Measurements from ENCODE around the gene TCEAL1.
"Not testable (repeated sequence)": the region's sequence is repeated elsewhere in the genome, so short reads cannot be mapped to it uniquely, and the experiment has no call there.

TCEAL1 gene

GRCh38 chrX:103647630-103648029 is 18.9 kb downstream of the TCEAL1 start:
- H2AFZ ChIP-seq (ENCODE audit: low read depth, low read length), result no peak overlapping the region

GRCh38 chrX:103651151-103651773 is 22.5 kb downstream of the TCEAL1 start:
- H3K4me3 ChIP-seq (ENCODE audit: low read depth in 1 of 2, low read length in 2 of 2), result no peak overlapping the region
- H2AFZ ChIP-seq (ENCODE audit: low read depth, low read length), result no peak overlapping the region
- H3K27me3 ChIP-seq (ENCODE audit: insufficient read depth, low read length, poor library complexity), result no peaks in the 10 kb centered on the region
- H3K79me2 ChIP-seq (ENCODE audit: insufficient read depth, low read length), result no peaks in the 10 kb centered on the region
- H3K36me3 ChIP-seq (ENCODE audit: insufficient read depth, low read length), result no peaks in the 10 kb centered on the region
- TF ChIP-seq EZH2 (IDR thresholded peaks at IDR 0.05; ENCODE audit: borderline replicate concordance, low read depth, low read length, severe bottlenecking), result no peak
- TF ChIP-seq CTCF (IDR thresholded peaks at IDR 0.05; ENCODE audit: borderline replicate concordance, extremely low read depth, low read length, poor library complexity, severe bottlenecking), result no peak
- H3K4me2 ChIP-seq (ENCODE audit: insufficient read depth, low read length), result no peak overlapping the region
- no peaks in the 10 kb centered on the region for H3K4me1 ChIP-seq (ENCODE audit: insufficient read depth, low read length)
- no peak overlapping the region for H3K9ac ChIP-seq (ENCODE audit: low read depth, low read length)
- DNase-seq (no peak), ATAC-seq (ENCODE audit: insufficient read depth, low read depth) (no peak)
- H3K27ac ChIP-seq (ENCODE audit: low read length), result no peak overlapping the region
- no peaks in the 10 kb centered on the region for H3K9me3 ChIP-seq (ENCODE audit: insufficient read depth, low read length, severe bottlenecking)
- no peaks in the 10 kb centered on the region for H4K20me1 ChIP-seq (ENCODE audit: insufficient read depth, low read length)

More at GRCh38 chrX:103647630-103648029, 18.9 kb downstream of the TCEAL1 start:
- no peak for DNase-seq
- Histone ChIP-seq H3K4me3 (ENCODE audit: low read depth in 1 of 2, low read length in 2 of 2) (no peak overlapping the region), H3K9ac (ENCODE audit: low read depth, low read length) (no peak overlapping the region), H3K27me3 (ENCODE audit: insufficient read depth, low read length, poor library complexity) (no peaks in the 10 kb centered on the region), H3K36me3 (ENCODE audit: insufficient read depth, low read length) (no peaks in the 10 kb centered on the region), H3K9me3 (ENCODE audit: insufficient read depth, low read length, severe bottlenecking) (no peaks in the 10 kb centered on the region), H3K4me2 (ENCODE audit: insufficient read depth, low read length) (no peak overlapping the region), H3K27ac (ENCODE audit: low read length) (no peak overlapping the region), H3K4me1 (ENCODE audit: insufficient read depth, low read length) (no peaks in the 10 kb centered on the region), H4K20me1 (ENCODE audit: insufficient read depth, low read length) (no peaks in the 10 kb centered on the region), H3K79me2 (ENCODE audit: insufficient read depth, low read length) (no peaks in the 10 kb centered on the region)
- TF ChIP-seq EZH2 (IDR thresholded peaks at IDR 0.05; ENCODE audit: borderline replicate concordance, low read depth, low read length, severe bottlenecking) (no peak), CTCF (IDR thresholded peaks at IDR 0.05; ENCODE audit: borderline replicate concordance, extremely low read depth, low read length, poor library complexity, severe bottlenecking) (no peak)
- ATAC-seq (ENCODE audit: insufficient read depth, low read depth), result no peak

DNA sequence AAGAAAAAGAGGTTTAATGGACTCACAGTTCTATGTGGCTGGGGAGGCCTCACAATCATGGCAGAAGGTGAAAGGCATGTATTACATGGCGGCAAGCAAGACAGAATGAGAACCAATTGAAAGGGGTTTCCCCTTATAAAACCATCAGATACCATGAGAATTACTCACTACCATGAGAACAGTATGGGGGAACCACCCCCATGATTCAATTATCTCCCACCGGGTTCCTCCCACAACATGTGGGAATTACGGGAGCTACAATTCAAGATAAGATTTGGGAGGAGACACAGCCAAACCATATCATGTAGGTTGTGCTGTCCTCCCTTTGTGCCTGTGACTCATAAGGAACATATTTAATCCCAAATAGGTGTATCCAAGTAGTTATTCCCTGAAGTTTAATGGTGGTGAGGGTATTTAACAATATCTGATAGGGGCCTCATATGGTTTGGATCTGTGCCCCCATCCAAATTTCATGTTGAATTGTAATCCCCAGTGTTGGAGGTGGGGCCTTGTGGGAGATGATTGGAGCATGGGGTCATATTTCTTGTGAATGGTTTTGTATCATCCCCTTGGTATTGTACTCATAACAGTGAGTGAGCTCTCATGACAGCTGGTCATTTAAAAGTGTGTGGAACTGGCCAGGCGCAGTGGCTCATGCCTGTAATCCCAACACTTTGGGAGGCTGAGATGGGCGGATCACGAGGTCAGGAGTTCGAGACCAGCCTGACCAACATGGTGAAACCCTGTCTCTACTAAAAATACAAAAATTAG is 26.6 kb downstream of the TCEAL1 start:
- H3K27me3 ChIP-seq (ENCODE audit: insufficient read depth, low read length, poor library complexity); H3K9ac ChIP-seq (ENCODE audit: low read depth, low read length); H3K36me3 ChIP-seq (ENCODE audit: insufficient read depth, low read length); H2AFZ ChIP-seq (ENCODE audit: low read depth, low read length); H3K4me1 ChIP-seq (ENCODE audit: insufficient read depth, low read length); H4K20me1 ChIP-seq (ENCODE audit: insufficient read depth, low read length); H3K27ac ChIP-seq (ENCODE audit: low read length); H3K4me2 ChIP-seq (ENCODE audit: insufficient read depth, low read length); H3K79me2 ChIP-seq (ENCODE audit: insufficient read depth, low read length); H3K9me3 ChIP-seq (ENCODE audit: insufficient read depth, low read length, severe bottlenecking); ATAC-seq (ENCODE audit: insufficient read depth, low read depth); H3K4me3 ChIP-seq (ENCODE audit: low read depth in 1 of 2, low read length in 2 of 2); DNase-seq: not testable (repeated sequence)

GRCh38 chrX:103656617-103657016 is 27.8 kb downstream of the TCEAL1 start:
- no peaks in the 10 kb centered on the region for H3K4me1 ChIP-seq (ENCODE audit: insufficient read depth, low read length)

GRCh38 chrX:103657066-103657465 is 28.3 kb downstream of the TCEAL1 start:
- H3K27me3 ChIP-seq (ENCODE audit: insufficient read depth, low read length, poor library complexity); H2AFZ ChIP-seq (ENCODE audit: low read depth, low read length); DNase-seq; H3K36me3 ChIP-seq (ENCODE audit: insufficient read depth, low read length); H3K9me3 ChIP-seq (ENCODE audit: insufficient read depth, low read length, severe bottlenecking); H3K4me1 ChIP-seq (ENCODE audit: insufficient read depth, low read length); H3K79me2 ChIP-seq (ENCODE audit: insufficient read depth, low read length); H3K9ac ChIP-seq (ENCODE audit: low read depth, low read length); ATAC-seq (ENCODE audit: insufficient read depth, low read depth); H4K20me1 ChIP-seq (ENCODE audit: insufficient read depth, low read length); H3K4me3 ChIP-seq (ENCODE audit: low read depth in 1 of 2, low read length in 2 of 2); H3K27ac ChIP-seq (ENCODE audit: low read length); H3K4me2 ChIP-seq (ENCODE audit: insufficient read depth, low read length): not testable (repeated sequence)

More at GRCh38 chrX:103656617-103657016, 27.8 kb downstream of the TCEAL1 start:
- H3K9ac ChIP-seq (ENCODE audit: low read depth, low read length), result no peak overlapping the region
- H2AFZ ChIP-seq (ENCODE audit: low read depth, low read length), result no peak overlapping the region
- no peak for ATAC-seq (ENCODE audit: insufficient read depth, low read depth)
- no peak overlapping the region for H3K4me3 ChIP-seq (ENCODE audit: low read depth in 1 of 2, low read length in 2 of 2)
- no peaks in the 10 kb centered on the region for H3K9me3 ChIP-seq (ENCODE audit: insufficient read depth, low read length, severe bottlenecking)
- DNase-seq, result no peak
- no peaks in the 10 kb centered on the region for H3K79me2 ChIP-seq (ENCODE audit: insufficient read depth, low read length)
- H3K27ac ChIP-seq (ENCODE audit: low read length), result no peak overlapping the region
- TF ChIP-seq CTCF (IDR thresholded peaks at IDR 0.05; ENCODE audit: borderline replicate concordance, extremely low read depth, low read length, poor library complexity, severe bottlenecking) (no peak), EZH2 (IDR thresholded peaks at IDR 0.05; ENCODE audit: borderline replicate concordance, low read depth, low read length, severe bottlenecking) (no peak)
- no peaks in the 10 kb centered on the region for H3K27me3 ChIP-seq (ENCODE audit: insufficient read depth, low read length, poor library complexity)
- no peaks in the 10 kb centered on the region for H4K20me1 ChIP-seq (ENCODE audit: insufficient read depth, low read length)
- H3K4me2 ChIP-seq (ENCODE audit: insufficient read depth, low read length), result no peak overlapping the region
- no peaks in the 10 kb centered on the region for H3K36me3 ChIP-seq (ENCODE audit: insufficient read depth, low read length)

Data from DND-41 (cell line).